NCI-H2196 (cell line): ENCODE data around the gene IGFBP4.

Experiments
- DNase-seq: peaks from one replicate; lab custom pipeline; 2025; ENCODE audit not compliant: unreplicated experiment; lab: John Stamatoyannopoulos, UW

The IGFBP4 gene

DNA sequence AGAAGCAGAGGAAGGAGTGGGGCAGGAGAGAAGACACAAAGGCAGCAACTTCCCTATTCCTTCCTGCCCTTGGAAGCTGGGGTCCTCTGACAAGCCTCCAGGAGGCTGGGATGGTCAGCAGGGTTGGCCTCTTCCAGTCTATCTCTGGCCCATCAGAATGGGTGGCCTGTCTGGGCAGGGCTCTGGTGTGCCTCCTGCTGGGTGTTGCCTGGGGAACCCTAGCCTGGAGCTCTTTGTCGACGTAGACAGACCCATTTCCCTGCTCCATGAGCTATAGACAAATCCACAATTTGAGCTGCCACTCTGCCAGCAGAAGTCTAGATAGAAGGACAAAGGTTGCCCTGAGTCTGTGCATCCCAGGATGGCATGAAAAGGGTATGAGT is 11.4 kb downstream of the IGFBP4 start:
- no peak for DNase-seq

DNA sequence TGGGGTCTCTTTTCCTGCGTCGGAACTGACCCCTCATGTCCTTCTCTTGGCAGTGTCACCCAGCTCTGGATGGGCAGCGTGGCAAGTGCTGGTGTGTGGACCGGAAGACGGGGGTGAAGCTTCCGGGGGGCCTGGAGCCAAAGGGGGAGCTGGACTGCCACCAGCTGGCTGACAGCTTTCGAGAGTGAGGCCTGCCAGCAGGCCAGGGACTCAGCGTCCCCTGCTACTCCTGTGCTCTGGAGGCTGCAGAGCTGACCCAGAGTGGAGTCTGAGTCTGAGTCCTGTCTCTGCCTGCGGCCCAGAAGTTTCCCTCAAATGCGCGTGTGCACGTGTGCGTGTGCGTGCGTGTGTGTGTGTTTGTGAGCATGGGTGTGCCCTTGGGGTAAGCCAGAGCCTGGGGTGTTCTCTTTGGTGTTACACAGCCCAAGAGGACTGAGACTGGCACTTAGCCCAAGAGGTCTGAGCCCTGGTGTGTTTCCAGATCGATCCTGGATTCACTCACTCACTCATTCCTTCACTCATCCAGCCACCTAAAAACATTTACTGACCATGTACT is 13.2 kb downstream of the IGFBP4 start:
- no peak for DNase-seq

DNA sequence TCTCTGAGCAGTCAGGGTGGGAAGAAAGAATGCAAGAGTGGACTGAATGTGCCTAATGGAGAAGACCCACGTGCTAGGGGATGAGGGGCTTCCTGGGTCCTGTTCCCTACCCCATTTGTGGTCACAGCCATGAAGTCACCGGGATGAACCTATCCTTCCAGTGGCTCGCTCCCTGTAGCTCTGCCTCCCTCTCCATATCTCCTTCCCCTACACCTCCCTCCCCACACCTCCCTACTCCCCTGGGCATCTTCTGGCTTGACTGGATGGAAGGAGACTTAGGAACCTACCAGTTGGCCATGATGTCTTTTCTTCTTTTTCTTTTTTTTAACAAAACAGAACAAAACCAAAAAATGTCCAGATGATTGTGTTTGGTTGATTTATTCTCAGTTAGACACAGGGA is 14.1 kb downstream of the IGFBP4 start:
- DNase-seq: no peak

DNA sequence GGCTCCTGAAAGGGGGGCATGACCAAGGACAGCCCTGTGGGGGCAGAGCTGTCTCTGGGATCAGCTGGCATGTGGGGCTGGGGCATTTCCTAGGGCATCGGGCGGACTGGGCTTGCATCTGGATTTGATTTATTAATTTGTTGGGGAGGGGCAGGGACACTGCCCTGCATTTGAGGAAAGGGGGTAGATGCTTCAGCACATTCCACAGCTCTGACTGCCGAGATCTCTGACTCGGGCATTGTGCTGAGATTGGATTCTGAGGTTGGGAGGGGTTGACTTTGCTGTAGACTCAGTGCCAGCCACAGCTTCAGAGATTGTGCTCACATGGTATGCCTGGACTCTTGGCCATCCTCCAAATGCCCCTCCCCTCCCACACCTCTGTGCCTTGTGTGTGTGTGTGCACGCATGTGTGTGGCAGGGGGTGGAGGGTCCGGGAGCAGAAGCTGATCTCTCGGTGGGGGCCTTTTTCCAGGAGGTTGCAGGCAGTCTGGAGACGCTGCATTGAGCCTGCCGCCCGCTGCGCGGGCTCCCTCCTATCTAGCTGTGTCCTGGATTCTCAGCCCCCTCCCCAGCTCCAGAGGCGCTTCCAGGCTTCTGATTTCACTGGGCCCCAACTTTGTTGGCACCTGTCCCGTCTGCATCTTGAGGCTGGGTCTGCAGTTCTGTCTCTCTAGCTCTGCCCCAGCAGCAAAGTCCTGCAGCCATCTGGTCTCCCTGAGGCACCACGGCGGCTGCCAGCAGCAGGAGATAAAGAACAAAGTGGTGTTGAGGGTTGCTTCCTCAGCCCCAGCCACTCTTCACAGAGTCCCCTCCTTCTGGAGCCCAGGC is 14.9 kb downstream of the IGFBP4 start:
- no peak for DNase-seq

DNA sequence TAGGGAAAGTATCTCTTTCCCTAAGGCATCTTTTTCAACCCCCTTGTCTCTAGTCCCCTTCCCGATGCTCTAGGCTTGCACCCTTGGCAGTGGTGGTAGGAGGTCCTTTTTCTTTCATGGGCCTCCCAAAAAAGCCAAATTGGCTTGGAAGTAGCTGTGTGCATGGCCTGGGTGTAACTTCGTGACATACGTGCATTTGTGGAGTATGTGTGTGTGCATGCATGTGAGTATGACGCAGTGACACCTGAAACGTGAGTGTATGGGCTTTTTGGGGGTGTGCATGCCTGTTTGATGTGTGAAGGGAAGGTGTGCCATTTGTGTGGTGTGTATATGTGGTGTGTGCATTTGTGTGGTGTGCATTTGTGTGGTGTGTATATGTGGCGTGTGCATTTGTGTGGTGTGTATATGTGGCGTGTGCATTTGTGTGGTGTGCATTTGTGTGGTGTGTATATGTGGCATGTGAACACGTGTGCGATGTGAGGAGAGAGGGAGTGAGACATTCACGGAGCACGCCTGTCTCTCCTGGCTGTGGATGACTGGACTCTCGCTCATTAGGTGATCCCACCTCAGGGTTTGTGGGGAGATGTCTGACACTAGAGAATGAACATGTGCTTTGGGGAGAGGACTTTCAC is 15.7 kb downstream of the IGFBP4 start:
- no peak for DNase-seq

DNA sequence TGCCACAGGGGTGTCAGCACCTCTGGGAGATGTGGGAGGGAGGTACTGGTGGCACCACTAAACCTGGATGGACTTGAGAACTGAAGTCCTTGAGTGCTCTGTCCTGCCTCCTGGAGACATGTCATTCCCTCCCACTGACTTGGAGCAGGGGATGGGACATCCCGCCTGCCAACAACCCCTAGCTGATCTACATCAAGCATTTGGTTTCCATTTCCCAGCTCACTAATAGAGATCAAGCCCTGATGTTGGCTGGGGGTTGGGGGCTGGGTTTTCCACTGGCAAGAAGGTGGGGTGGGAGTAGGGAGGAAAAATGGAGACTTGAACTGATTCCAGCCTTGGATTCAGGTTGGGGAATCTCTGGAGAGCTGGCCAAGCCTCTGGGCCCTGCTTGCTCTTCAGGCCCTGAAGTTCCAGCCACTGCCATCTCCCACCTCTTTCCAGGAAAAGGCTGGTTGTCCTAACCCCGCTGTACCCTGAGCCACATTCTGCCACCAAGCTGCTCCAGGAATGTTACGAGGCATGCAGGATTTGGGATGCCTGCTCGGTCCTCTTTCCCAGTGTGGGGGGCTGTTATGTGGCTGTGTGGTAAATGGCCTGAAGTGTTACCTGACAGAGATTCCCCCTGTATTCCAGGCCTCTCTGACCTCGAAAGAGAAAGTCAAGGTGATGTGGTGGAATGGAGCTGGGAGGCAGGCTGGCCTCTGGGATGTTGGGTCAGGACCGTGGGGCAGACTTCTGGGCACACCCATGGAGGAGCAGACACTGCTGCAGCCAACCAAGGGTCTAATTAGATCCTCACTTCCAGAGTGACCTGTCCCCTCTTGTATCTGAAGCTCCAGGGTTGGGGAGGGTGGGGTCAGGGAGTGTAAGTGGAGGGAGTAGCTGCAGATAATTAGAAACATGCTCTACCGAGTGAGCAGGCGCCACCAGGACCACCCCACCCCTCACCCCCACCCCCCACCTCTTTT is 16.7 kb downstream of the IGFBP4 start:
- DNase-seq: no peak

DNA sequence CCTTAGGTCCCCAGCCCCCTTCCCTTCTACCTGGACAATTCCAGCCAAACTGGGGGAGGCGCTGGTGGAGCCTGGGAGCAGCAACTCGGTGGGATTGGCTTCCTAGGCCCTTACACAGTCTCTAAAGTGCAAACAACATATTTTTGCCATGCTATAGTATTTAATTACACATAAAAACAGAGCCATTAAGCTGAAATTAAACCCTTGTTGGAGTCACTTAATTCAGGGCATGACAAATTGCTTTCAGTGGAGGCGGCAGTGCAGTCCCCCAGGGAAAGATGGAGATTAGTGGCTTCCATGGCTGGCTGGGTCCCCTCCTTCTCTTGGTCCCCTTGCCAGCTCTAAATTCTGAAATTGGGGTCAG is 17.3 kb downstream of the IGFBP4 start:
- DNase-seq: no peak

DNA sequence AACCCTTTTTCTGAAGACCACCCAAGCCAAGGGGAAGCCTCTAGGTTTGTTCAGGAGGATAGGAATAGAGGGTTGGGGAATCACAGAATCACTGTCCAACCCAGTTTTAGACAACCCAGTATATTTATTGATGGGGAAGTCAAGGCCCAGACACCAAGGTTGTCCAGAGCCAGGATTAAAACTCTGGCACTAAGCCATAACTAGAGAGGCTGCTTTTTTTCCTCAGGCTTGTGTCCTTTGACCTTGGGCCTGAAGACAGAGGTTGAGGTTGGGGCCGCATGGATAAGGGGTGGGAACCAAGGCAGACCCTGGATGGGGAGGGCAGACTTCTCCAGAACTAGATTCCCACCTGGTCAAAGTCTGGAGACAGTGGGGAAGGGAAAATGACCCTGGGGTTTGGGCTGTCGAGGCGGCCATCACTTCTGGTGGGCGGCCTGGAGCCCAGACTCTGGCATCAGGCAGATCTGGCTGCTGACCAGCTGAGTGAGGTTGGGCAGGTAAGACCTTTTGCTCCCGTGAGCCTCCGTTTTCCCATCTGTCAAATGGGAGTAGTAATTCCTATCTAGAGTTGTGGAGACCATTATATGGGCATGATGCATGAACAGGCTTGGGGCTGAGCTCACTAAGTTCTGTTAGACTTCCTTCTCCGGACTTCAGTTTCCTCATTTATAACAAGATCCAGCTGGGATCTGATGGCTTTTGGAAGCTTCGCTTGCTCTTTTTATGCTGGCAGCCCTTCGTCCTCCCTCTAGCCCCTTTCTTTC is 17.9 kb downstream of the IGFBP4 start:
- no peak for DNase-seq

DNA sequence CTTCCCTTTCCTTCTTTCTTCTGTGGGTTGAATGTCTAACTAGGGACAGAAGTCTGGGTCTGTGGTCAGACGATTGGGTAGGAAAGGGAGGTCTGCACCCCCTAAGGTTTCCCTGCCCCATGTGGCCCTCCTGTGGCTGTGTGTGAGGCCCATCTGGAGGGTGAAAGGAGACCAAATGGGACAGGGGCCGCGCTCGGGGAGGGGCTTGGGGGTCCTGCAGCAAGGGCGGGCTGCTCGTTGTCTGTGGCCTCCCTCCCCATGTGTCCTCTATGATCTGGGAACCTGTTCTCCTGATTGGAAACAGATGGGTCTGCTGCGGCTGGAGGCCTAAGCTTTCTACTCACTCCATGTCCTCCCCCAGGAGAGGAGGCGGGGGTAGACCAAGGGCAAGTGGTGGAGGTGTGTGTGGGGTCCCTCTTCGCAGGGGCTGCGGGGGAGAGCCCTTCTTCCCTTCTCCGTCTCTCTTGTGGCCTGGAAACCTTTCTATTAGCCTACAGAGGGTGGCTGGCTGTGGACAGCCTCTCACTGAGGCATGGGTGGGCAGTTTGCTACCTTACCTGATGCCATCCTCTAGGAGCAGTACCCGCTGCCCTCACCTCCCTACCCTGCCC is 18.6 kb downstream of the IGFBP4 start:
- no peak for DNase-seq

DNA sequence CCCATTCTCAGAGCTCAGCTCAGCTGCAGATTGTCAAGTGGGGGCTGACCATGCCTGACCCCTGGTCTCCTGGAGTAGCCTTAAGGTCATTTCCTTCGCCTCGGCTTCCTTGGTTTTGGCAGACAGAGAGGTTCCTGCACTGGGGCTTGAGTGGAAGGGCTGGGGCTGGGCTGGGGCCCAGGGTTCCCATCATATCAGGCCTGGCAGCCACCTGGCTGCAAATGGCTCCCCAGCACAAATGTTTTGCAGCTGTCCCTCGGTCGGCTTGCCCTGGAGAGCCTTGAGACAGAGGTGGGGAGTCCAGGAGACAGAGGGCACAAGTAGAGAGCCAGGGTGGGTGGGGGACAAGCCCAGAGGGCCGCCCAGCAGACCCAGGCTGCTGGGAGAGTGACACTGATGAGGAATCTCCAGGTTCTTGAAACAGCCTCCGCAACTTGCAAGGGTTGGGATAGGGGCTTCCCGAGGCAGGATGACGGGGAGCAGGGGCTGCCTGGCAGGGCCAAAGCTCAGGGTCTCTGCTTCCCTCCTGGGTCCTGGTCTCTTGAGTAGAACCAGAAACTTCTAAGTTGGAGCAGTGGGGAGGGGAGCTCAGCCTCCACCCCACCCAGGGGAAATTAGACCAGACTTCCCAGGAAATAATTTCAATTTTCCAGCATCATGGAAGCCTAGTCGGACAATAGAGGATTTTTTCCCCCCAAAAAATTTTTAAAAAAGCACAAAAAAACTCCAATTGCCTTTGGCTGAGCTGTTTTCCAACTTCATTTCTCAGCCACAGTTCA is 19.3 kb downstream of the IGFBP4 start:
- DNase-seq: no peak

DNA sequence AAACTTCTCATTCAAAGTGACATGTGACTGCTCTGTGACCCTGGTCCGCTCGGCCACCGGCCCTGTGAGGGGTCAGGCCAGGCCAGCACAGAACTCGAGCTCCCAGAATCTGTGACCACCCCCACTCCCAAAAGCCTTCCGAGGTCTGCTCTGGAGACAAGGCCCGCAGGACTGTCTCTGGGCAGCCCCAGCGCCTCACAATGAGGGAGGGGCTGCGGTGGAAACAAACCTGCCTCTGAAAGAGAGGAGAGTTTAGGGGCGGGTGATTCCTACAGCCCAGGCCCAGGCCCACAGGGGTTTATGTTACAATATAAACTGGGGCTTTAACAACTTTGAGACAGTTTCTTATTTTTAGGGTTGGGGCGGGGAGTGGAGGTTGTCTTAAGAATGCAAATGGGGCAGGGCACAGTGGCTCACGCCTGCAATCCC is 19.9 kb downstream of the IGFBP4 start:
- DNase-seq: no peak

DNA sequence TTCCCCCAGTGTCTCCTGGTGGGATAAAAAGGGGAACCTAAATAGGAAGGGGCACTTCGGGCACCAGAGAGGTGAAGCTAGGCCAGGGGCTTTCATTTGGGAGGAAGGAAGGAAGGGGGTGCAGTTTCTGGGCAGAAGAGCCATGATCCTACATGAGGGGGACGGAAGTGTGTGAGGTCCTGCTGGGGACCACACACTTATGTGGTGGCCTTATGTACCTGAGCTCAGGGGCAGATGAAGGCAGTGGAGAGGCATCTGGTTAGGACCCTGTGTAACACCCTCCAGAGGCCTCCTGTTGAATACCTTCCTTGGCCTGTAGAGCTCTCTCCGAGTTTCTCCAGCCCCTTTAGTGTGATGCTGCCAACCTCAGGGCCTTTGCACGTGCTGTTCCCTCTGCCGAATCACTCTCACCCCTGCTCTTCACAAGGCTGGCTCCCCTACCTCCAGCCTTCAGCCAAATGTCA is 21.2 kb downstream of the IGFBP4 start:
- no peak for DNase-seq

DNA sequence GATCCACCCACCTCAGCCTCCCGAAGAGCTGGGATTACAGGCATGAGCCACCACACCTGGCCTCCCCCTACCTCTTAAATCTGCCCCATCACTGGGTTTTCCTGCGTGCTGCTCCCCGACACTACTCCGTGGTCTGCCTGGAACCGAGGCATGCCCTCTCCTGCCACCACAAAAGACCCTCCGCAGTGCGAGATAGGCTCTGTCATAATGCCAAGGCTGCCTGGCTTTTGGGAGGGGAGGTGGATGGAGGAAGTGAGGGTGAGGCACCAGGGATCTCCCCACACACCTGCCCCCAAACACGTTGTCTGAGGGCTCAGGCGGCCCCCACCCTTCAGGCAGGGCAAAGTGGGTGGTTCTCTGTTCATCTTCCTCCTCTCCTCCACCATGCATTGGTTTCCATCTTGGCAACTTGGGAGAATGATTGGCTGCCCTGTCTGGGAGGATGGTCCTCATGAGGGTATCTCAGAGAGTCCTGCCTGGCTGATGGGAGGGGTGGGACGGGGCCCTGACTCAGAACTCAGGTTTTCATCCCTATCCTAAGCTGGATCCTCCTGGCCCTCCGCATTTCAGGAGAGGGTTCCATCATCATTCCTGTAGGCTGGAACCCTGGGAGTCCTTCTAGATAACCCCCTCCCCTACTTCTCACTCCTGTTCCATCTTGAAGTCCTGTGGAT is 23.2 kb downstream of the IGFBP4 start:
- no peak for DNase-seq

DNA sequence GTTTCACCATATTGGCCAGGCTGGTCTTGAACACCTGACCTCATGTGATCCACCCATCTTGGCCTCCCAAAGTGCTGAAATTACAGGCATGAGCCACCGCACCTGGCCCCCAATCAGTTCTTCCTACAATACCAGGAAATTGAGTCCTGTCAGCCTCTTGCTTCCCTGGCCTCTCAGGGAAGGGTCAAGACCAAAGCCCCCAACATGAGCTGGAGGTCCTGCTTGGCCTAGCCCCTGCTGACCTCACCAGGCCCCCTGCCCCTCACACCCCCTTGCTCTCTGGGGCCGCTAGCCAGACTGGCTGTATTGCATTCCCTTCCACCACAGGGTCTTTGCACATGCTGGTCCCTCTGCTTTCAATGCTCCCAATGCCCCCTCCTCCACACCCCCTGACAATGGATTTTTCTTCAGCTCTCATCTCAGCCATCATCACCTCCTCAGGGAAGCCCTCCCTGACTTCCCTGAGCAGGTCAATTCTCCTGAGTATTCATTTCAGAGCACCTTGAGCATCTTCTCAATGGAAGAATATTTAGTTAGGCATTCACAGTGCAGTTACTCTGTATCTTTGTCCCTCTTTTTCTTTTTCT is 24.1 kb downstream of the IGFBP4 start:
- no peak for DNase-seq

DNA sequence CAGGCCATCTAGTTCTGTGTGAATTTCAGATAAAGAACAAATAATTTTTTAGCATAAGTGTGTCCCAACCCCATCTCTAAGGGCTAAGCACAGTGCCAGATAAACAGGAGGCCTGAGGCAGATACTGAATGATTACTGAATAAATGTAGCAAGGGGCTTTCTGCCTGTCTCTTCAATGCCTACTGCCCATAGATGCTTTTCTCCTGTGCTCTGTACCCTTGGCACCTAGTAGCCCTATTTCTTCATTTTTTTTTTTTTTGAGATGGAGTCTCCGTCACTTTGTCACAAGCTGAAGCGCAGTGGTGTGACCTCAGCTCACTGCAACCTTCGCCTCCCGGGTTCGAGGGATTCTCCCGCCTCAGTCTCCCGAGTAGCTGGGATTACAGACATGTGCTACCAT is 25.3 kb downstream of the IGFBP4 start:
- DNase-seq: no peak

DNA sequence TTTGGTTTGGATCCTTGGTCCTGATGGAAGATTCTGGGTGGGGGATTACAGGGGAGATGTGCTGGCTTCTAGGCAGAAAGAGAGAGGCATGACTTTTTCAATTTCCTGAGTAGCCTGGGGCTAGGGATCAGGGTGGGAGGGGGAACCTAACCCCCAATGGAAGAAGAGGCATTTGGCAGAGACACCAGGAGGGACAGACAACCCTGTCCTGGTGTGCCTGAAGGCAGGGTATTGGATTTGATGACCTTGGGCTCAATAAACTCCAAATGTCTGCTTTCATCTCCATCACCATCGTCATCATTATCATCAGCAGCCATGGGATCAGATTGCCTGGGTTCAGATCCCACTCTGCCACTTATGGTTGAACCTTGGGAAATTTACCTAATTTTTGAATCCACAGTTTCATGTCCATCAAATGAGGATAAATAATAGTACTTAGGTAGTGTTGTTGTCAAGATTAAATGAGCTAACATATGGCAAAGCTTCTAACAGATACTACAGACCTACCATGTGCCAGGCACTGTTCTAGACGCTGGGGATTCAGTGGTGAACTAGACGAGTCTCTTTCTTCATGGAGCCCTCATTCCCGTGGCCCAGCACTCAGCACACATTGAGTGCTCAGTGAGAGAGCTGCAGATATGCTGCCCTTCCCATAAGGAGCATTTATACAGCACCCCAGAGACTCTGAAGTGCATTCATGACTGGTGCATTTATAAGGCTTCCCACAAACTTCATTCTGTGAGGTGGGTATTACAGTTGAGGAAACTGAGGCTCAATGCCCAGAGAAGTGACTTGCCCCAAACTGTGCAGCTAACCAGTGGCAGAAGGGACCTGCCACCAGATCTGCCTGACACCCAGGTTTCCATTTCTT is 26.8 kb downstream of the IGFBP4 start:
- no peak for DNase-seq
